NOMO-1 (cell line): Measurements from ENCODE around the gene CALHM6.
"Not testable (repeated sequence)": the region's sequence is repeated elsewhere in the genome, so short reads cannot be mapped to it uniquely, and the experiment has no call there.

ENCODE experiments used
- DNase-seq, 2 experiments: peaks; one replicate each; lab custom pipeline; 2025; ENCODE audit not compliant: unreplicated experiment in 2 of 2; lab: John Stamatoyannopoulos, UW

The CALHM6 gene

GRCh38 chr6:116472706-116473105 lies 11.5 kb downstream of the CALHM6 start:
- no peak for DNase-seq

GRCh38 chr6:116475141-116475540 lies 14.0 kb downstream of the CALHM6 start:
- DNase-seq, result peak; percentile 28 to 74

- peak; percentile 71 to 93 for DNase-seq
These were observed 15.0 kb downstream of the CALHM6 start for GRCh38 chr6:116476002-116476678.

- DNase-seq, result no peak
These were observed 21.6 kb downstream of the CALHM6 start for GRCh38 chr6:116482780-116483179.

- DNase-seq, result no peak
These were observed 22.4 kb downstream of the CALHM6 start for GRCh38 chr6:116483616-116484015.

DNA sequence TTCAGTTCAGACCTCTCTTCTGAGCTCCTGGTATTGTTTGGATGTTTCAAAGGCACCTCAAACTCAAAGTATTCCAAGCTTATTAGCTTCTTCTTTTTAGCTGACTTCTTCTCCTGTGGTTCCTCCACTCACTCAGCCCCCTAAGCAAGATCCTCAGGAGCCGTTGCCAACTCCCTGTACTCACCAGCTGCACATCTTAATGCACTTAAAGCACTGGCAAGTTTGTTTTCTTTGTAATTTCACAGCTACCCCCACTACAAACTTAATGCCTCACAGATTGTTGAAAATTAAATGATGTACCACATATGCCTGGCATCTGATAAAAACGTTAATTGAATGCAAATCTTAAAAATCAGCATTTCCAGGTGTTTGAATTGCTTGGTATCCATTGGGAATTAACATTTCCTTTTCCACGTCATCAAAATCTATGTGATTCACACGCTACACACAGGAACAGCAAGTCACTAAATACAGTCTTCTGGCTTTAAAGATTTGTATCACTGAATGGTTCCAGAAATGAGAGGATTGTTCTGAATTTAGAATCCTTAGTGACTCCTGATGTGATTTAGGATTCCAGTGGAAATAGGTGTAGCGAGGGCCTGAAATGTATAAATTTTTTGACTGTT lies 24.5 kb downstream of the CALHM6 start:
- DNase-seq, result no peak

DNA sequence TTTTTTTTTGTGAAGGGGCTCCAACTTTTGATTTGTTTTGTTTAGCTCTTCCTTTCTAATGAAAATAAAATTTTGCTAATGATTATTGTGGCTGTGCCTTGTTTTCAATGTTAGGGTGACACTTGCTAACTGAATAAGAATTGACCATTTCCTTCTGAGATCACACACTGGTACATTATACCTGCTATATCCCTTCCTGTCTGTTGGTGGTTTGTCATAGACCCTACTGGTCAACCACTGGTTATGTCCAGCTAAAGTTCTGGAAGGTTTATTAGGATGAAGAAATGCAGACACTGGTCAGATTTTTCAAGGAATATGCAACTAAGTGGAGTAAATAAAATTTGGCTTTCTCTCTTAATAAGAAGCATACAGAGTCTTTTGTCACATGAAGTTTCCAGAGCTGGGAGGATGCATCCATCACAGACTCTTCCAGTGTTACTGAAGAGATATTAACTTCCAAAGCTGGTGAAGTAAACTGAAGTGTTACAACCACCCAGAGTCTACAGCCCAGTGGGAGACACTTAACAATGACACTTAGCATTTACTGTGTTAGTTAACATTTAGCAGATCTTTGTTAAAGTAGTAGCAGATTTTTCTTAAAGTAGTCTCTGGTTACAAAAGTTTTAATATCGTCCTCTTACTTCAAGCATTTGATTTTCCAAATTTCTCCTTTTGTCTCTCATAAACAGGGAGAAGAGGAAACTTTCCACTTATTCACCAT lies 30.6 kb downstream of the CALHM6 start:
- no peak for DNase-seq

DNA sequence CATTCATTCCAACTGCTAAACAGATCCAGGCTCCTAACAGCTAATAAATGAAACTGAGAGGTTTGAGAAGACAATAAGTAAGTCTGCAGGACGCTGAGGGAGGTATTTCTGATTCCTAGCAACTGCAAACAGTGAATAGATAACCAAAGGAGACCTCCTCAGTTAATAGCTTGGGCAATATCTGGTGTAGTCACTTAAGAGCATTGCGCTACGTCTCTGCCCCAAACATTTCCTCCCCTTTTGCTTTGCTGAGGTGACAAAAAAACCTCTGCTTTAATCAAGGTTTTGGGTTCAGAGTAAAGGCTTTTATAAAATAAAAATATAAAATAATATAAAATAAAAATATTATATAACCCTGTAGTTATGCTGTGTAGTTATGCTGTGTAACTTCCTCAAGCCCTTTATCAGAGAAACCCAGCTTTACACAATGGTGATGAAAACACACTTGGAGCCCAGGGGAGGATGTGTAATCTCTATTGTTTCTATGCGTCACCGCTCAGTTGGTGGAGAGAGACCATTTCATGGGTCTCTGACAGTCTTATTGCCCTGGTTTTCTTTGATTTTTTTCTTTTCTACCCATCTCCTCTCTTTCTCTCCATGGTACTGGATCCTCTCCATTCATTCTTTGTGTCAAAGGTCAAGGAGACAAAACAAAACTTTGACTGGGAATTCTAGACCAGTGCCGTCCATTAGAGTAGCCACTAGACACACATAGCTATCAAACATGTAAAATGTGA lies 31.3 kb downstream of the CALHM6 start:
- DNase-seq, result peak in 1 of 2 experiments; percentile 42

DNA sequence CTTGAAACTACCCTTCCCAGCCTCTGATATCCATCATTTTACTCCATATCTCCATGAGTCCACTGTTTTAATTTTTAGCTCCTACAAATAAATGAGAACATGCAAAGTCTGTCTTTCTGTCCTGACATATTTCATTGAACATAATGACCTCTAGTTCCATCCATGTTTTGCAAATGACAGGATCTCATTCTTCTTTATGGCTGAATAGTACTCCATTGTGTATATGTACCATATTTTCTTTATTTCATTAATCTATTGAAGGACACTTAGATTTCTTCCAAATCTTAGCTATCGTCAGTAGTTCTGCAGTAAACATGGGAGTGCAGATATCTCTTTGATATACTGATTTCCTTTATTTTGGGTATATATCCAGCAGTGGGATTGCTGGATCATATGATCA lies 34.0 kb downstream of the CALHM6 start:
- not testable (repeated sequence) for DNase-seq

DNA sequence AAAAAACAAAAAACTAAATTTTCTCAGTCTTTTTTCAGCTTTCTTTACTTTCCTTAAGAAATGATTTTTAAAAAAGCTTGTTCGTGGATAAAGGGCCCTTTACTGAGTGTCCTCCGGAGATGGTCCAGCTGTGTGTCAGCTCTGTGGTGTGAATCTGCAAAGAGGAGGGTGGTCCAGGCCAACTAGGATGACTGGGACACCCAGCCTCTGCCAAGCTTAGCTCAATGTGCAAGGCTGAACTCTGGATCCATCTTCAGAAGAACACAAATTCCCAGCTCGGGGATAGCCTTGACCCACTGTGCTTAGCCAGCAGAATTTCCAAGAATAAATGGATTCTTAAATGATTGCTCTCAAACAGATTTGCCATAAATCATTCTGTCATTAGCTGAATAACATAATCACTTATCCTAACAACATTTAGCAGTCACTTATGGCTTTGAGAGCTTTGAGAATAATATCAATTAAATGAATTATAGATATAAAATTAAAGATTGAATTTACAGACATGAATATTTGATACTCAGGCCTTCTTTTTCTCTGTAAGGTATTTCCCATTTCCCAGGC lies 36.0 kb downstream of the CALHM6 start:
- DNase-seq, result no peak

DNA sequence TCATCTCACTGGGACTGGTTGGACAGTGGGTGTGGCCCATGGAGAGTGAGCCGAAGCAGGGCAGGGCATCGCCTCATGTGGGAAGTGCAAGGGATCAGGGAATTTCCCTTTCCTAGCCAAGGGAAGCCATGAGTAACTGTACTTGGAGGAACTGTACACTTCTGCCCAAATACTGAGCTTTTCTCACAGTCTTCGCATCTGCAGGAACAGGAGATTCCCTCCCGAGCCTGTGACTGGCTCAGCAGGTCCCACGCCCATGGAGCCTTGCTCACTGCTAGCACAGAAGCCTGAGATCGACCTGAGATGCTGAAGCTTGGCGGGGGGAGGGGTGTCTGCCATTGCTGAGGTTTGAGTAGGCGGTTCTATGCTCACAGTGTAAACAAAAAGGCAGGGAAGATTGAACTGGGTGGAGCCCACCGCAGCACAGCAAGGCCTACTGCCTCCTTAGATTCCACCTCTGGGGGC lies 39.8 kb downstream of the CALHM6 start:
- no peak for DNase-seq

- no peak for DNase-seq
These were observed 46.1 kb downstream of the CALHM6 start for GRCh38 chr6:116507324-116507723.

- no peak for DNase-seq
These were observed 47.4 kb downstream of the CALHM6 start for GRCh38 chr6:116508527-116508926.

GRCh38 chr6:116511424-116512110 lies 50.4 kb downstream of the CALHM6 start, which contains the start of gene CALHM5:
Gene CALHM5 (plus strand): TSS chr6:116511639. CDS start chr6:116511697, 58 bp downstream.
- peak in 1 of 2 experiments; percentile 15 for DNase-seq

GRCh38 chr6:116512111-116512559 lies 51.0 kb downstream of the CALHM6 start:
- no peak for DNase-seq

DNA sequence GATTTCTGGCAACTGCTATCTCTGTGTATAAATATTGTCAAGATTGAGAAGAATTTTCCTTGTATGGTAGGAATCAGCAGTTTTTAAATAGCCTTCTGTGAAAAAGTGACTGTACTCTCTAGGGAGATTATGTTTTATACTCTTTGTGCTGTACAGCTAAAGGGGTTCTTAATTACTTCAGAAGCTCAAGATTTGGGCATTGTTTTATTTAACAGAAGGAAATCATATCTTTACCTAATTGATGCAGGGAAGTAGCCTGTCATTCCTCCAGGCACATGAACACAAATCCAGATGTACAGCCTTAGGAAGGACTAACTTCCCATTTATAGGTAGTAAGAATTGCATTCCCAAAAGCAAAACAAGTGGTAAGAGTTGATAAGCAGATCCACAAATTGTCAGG lies 51.6 kb downstream of the CALHM6 start:
- no peak for DNase-seq
